PC-9 (cell line): ENCODE data around the gene CRYBB1. TPM values are rescaled to one million over a fixed set of nuclear protein-coding genes. Genes with fewer than 3 reads are reported as not detected.

Experiments used
- BruUV-seq: library from RNA; stranded (reverse); fragments of 400-500 nt; replicated peaks from 2 replicates; lab custom pipeline; 2021; lab: Mats Ljungman, UMichigan
- CTCF ChIA-PET: fragments of 300-600 bp; sonication (Branson Sonifier 250); formaldehyde crosslinking; loops from one replicate; lab custom pipeline; 2022; ENCODE audit warnings: antibody characterized with exemption; lab: Charles Lee
- POLR2A ChIA-PET: fragments of 300-600 bp; sonication (Branson Sonifier 250); formaldehyde crosslinking; loops from one replicate; lab custom pipeline; 2022; ENCODE audit warnings: antibody characterized with exemption; ENCODE audit not compliant: unreplicated experiment; lab: Charles Lee
- DNase-seq, 2 experiments: peaks; one replicate each; pipeline versions ENCODE4 v3.0.0 to v3.0.0-alpha.2; 2015 to 2022; ENCODE audit warnings: mixed read lengths in 1 of 2
- H2AFZ ChIP-seq: fragments of 200-600 bp; sonication (generic); 2 replicates; pipeline ENCODE4 v1.8.1; 2017; ENCODE audit warnings: antibody characterized with exemption
- H3F3A ChIP-seq: fragments of 200-600 bp; sonication (generic); 2 replicates; pipeline ENCODE4 v1.8.1; 2017; ENCODE audit warnings: antibody characterized with exemption, mild to moderate bottlenecking, low read depth; ENCODE audit not compliant: insufficient read depth
- H3K27ac ChIP-seq: fragments of 200-600 bp; sonication (generic); 2 replicates; pipeline ENCODE4 v1.6.1; 2016; ENCODE audit warnings: mixed run types
- H3K27me3 ChIP-seq: fragments of 200-600 bp; sonication (generic); 2 replicates; pipeline ENCODE4 v1.6.1; 2016; ENCODE audit warnings: low read depth, mixed run types; ENCODE audit not compliant: insufficient read depth
- H3K36me3 ChIP-seq: fragments of 200-600 bp; sonication (generic); 2 replicates; pipeline ENCODE4 v1.6.1; 2016; ENCODE audit warnings: low read depth, mixed run types
- H3K4me1 ChIP-seq: fragments of 200-600 bp; sonication (generic); replicated peaks from 2 replicates; pipeline ENCODE4 v1.6.1; 2016; ENCODE audit warnings: mixed run types; ENCODE audit not compliant: insufficient read depth
- H3K4me2 ChIP-seq: fragments of 200-600 bp; sonication (generic); 2 replicates; pipeline ENCODE4 v1.6.1; 2017; ENCODE audit warnings: mixed run types
- H3K4me3 ChIP-seq: fragments of 200-600 bp; sonication (generic); 2 replicates; pipeline ENCODE4 v1.6.1; 2016; ENCODE audit warnings: mixed run types
- H3K79me2 ChIP-seq: fragments of 200-600 bp; sonication (generic); 2 replicates; pipeline ENCODE4 v1.6.1; 2017; ENCODE audit warnings: low read depth, mixed run types
- H3K9me2 ChIP-seq: fragments of 200-600 bp; sonication (generic); 2 replicates; pipeline ENCODE4 v1.8.1; 2017; ENCODE audit warnings: mild to moderate bottlenecking; ENCODE audit not compliant: insufficient read depth
- H3K9me3 ChIP-seq: fragments of 200-600 bp; sonication (generic); 2 replicates; pipeline ENCODE4 v1.8.1; 2016; ENCODE audit warnings: low read depth; ENCODE audit not compliant: insufficient read depth
- H4K20me1 ChIP-seq: fragments of 200-600 bp; sonication (generic); 2 replicates; pipeline ENCODE4 v1.8.1; 2017; ENCODE audit not compliant: insufficient read depth
- CTCF ChIP-seq: fragments of 200-600 bp; sonication (generic); conservative IDR thresholded peaks from 2 replicates; pipeline ENCODE4 v1.6.1; 2017; ENCODE audit warnings: mixed run types, antibody characterized with exemption, mild to moderate bottlenecking, moderate library complexity
- EZH2 ChIP-seq: fragments of 200-600 bp; sonication (generic); IDR thresholded peaks from 2 replicates; pipeline ENCODE4 v1.8.0; 2017; ENCODE audit warnings: antibody characterized with exemption, low read depth
- intact Hi-C: fragments of 100-400 bp; cut with micrococcal nuclease; formaldehyde crosslinking; loops from one replicate; pipeline ENCODE4 v1.10.0; 2022; ENCODE audit not compliant: unreplicated experiment
- total RNA-seq: library from RNA; stranded (reverse); gene quantifications from 2 replicates; pipeline ENCODE4 v1.2.3, GENCODE V29; 2021

Gene CRYBB1
- total RNA-seq, 1 experiment from 2014 or later = not detected

GRCh38 chr22:26597480-26597879 is 20.3 kb downstream of the CRYBB1 start:
- no peak overlapping the region for H3K4me2 ChIP-seq
- H3F3A ChIP-seq = no peaks in the 10 kb centered on the region
- no peaks in the 10 kb centered on the region for H3K79me2 ChIP-seq
- no peak overlapping the region for H2AFZ ChIP-seq
- H3K4me1 ChIP-seq = no peaks in the 10 kb centered on the region
- no TSS peak for BruUV-seq
- DNase-seq = no peak
- intact Hi-C loops = no loop called here
- H3K27me3 ChIP-seq = peaks cover 46% of the 10 kb centered on the region
- H3K9me3 ChIP-seq = no peaks in the 10 kb centered on the region
- H3K36me3 ChIP-seq = no peaks in the 10 kb centered on the region
- H3K4me3 ChIP-seq = no peak overlapping the region
- no peaks in the 10 kb centered on the region for H3K9me2 ChIP-seq
- H4K20me1 ChIP-seq = no peaks in the 10 kb centered on the region
- POLR2A ChIA-PET = no interaction called here
- TF ChIP-seq EZH2 (no peak), CTCF (no peak)
- H3K27ac ChIP-seq = no peak overlapping the region
- CTCF ChIA-PET = no interaction called here

- H3K9me2 ChIP-seq = no peaks in the 10 kb centered on the region
- CTCF ChIA-PET = interaction anchor here (0.6 kb wide), 1 partner anchor 12 kb away, joined by 4 read pairs; no protein-coding TSS in a partner anchor
- POLR2A ChIA-PET = no interaction called here
- DNase-seq = no peak
- H3K79me2 ChIP-seq = no peaks in the 10 kb centered on the region
- H4K20me1 ChIP-seq = no peaks in the 10 kb centered on the region
- H2AFZ ChIP-seq = no peak overlapping the region
- peaks cover 46% of the 10 kb centered on the region for H3K27me3 ChIP-seq
- no peaks in the 10 kb centered on the region for H3K36me3 ChIP-seq
- no peak overlapping the region for H3K4me3 ChIP-seq
- TF ChIP-seq EZH2 (no peak), CTCF (no peak)
- no peaks in the 10 kb centered on the region for H3F3A ChIP-seq
- H3K4me2 ChIP-seq = no peak overlapping the region
- intact Hi-C loops = no loop called here
- H3K27ac ChIP-seq = no peak overlapping the region
- no TSS peak for BruUV-seq
- no peaks in the 10 kb centered on the region for H3K4me1 ChIP-seq
- no peaks in the 10 kb centered on the region for H3K9me3 ChIP-seq
Measured at GRCh38 chr22:26597026-26597425, 20.8 kb downstream of the CRYBB1 start.

GRCh38 chr22:26593763-26594162 is 24.1 kb downstream of the CRYBB1 start:
- ChIA-PET POLR2A (no interaction called here), CTCF (no interaction called here)
- Histone ChIP-seq H3K4me1 (no peaks in the 10 kb centered on the region), H2AFZ (no peak overlapping the region), H3K4me3 (no peak overlapping the region), H3K9me2 (no peaks in the 10 kb centered on the region), H3K9me3 (no peaks in the 10 kb centered on the region), H3K27ac (no peak overlapping the region), H4K20me1 (no peaks in the 10 kb centered on the region), H3F3A (no peaks in the 10 kb centered on the region), H3K4me2 (no peak overlapping the region), H3K79me2 (no peaks in the 10 kb centered on the region), H3K27me3 (peaks cover 37% of the 10 kb centered on the region), H3K36me3 (no peaks in the 10 kb centered on the region)
- DNase-seq = no peak
- intact Hi-C loops = no loop called here
- TF ChIP-seq CTCF (no peak), EZH2 (no peak)
- no TSS peak for BruUV-seq
